K562 (cell line): ENCODE data around the gene RAVER2. TPM values are rescaled to one million over a fixed set of nuclear protein-coding genes. Genes with fewer than 3 reads are reported as not detected.

ENCODE experiments used
- ATAC-seq: fragments of 200-7000 bp; cut with Tn5 transposase; 3 replicates; pipeline ENCODE4 v1.9.1; 2020; ENCODE audit warnings: moderate library complexity
- BruUV-seq: library from RNA; stranded (reverse); fragments of 400-500 nt; replicated peaks from 2 replicates; lab custom pipeline; 2021; lab: Mats Ljungman, UMichigan
- CTCF ChIA-PET: fragments of 300-600 bp; formaldehyde crosslinking; extraction: SDS; loops from one replicate; lab custom pipeline; 2021; ENCODE audit warnings: low intra/inter-chr PET ratio; lab: Yijun Ruan, JAX
- POLR2A ChIA-PET: fragments of 300-600, 350-650 bp; sonication (Branson Sonifier 250); formaldehyde crosslinking; extraction: SDS; loops from one replicate; lab custom pipeline; 2021; ENCODE audit warnings: antibody characterized with exemption, inconsistent platforms; lab: Yijun Ruan, JAX
- DNase-seq, 4 experiments: peaks; one replicate each; pipeline versions ENCODE4 v3.0.0 to v3.0.0-alpha.2; 2011 to 2018; ENCODE audit warnings: low spot score in 3 of 4, mixed read lengths in 3 of 4; ENCODE audit errors: extremely low read depth in 1 of 4
- FAIRE-seq: peaks from 2 replicates; lab custom pipeline; 2011; peaks lifted over from hg19 to GRCh38; lab: Jason Lieb, UNC
- H2AFZ ChIP-seq: 2 replicates; pipeline ENCODE4 v1.6.0; 2011; ENCODE audit warnings: low read depth, low read length, control low read depth, inconsistent platforms
- H3K27ac ChIP-seq: fragments of 200-600 bp; 3 replicates; pipeline ENCODE4 v1.8.0; 2011; ENCODE audit warnings: low read depth, mild to moderate bottlenecking, control low read depth, inconsistent platforms, low read length, moderate library complexity, mixed read lengths; ENCODE audit errors: extremely low read depth
- H3K27me3 ChIP-seq, 2 experiments: fragments of 300-600 bp in 1 of 2; 2 replicates in 1 of 2; 3 replicates in 1 of 2; pipeline versions ENCODE4 v1.6.0 to v1.8.0; 2011; ENCODE audit warnings: inconsistent platforms in 2 of 2, low read length in 2 of 2, mild to moderate bottlenecking in 1 of 2, mixed read lengths in 1 of 2, moderate library complexity in 1 of 2; ENCODE audit not compliant: control insufficient read depth in 2 of 2, insufficient read depth in 2 of 2
- H3K36me3 ChIP-seq: fragments of 300-600 bp; 3 replicates; pipeline ENCODE4 v1.8.0; 2011; ENCODE audit warnings: mild to moderate bottlenecking, low read length, inconsistent platforms; ENCODE audit not compliant: control insufficient read depth, insufficient read depth
- H3K4me1 ChIP-seq, 2 experiments: fragments of 200-600 bp in 1 of 2; replicated peaks in 1 of 2; 2 replicates in 1 of 2; 3 replicates in 1 of 2; pipeline versions ENCODE4 v1.5.1 to v1.8.0; 2011; ENCODE audit warnings: inconsistent platforms in 2 of 2, low read length in 2 of 2, mild to moderate bottlenecking in 1 of 2, mixed read lengths in 1 of 2, moderate library complexity in 1 of 2; ENCODE audit not compliant: control insufficient read depth in 2 of 2, insufficient read depth in 2 of 2
- H3K4me2 ChIP-seq: 2 replicates; pipeline ENCODE4 v1.6.1; 2011; ENCODE audit warnings: low read length, control low read depth, inconsistent platforms, mixed read lengths; ENCODE audit not compliant: insufficient read depth
- H3K4me3 ChIP-seq: fragments of 200-600 bp; sonication (generic), shearing (Covaris generic); 2 replicates; pipeline ENCODE4 v1.5.1; 2016; ENCODE audit warnings: control low read depth, inconsistent platforms
- H3K79me2 ChIP-seq: fragments of 200-600 bp; 3 replicates; pipeline ENCODE4 v1.8.0; 2011; ENCODE audit warnings: low read length, inconsistent platforms; ENCODE audit not compliant: control insufficient read depth, insufficient read depth
- H3K9ac ChIP-seq, 2 experiments: 2 replicates each; pipeline versions ENCODE4 v1.6.0 to v1.6.1; 2011; ENCODE audit warnings: low read depth in 2 of 2, low read length in 2 of 2, control low read depth in 1 of 2, inconsistent platforms in 1 of 2, mild to moderate bottlenecking in 1 of 2, mixed read lengths in 1 of 2; ENCODE audit not compliant: insufficient read depth in 1 of 2
- H3K9me1 ChIP-seq: one replicate; pipeline ENCODE4 v1.6.0; 2011; ENCODE audit warnings: inconsistent platforms, mild to moderate bottlenecking, low read length, moderate library complexity; ENCODE audit not compliant: control insufficient read depth, insufficient read depth
- H3K9me3 ChIP-seq: replicated peaks from 2 replicates; pipeline ENCODE4 v1.5.1; 2011; ENCODE audit warnings: low read depth, low read length, inconsistent platforms; ENCODE audit not compliant: control insufficient read depth, insufficient read depth
- H4K20me1 ChIP-seq: replicated peaks from 2 replicates; pipeline ENCODE4 v1.6.1; 2011; ENCODE audit warnings: low read length, inconsistent platforms, mixed read lengths; ENCODE audit not compliant: control insufficient read depth, insufficient read depth
- GABPA ChIP-seq: fragments of 200-800 bp; sonication (Bioruptor generic); conservative IDR thresholded peaks from 2 replicates; pipeline ENCODE4 v1.6.1; 2016; ENCODE audit warnings: low read depth, missing genetic modification characterization, missing compliant biosample characterization
- JUNB ChIP-seq: fragments of 450-650 bp; formaldehyde crosslinking; conservative IDR thresholded peaks from 2 replicates; pipeline ENCODE4 v1.4.0; 2020; ENCODE audit warnings: mild to moderate bottlenecking
- MAZ ChIP-seq, 2 experiments: fragments of 450-650 bp in 1 of 2; sonication (generic) in 1 of 2; formaldehyde crosslinking; IDR thresholded peaks in 1 of 2; conservative IDR thresholded peaks in 1 of 2; 2 replicates each; pipeline versions ENCODE4 v1.4.0 to v1.5.0; 2020; ENCODE audit warnings: mild to moderate bottlenecking in 1 of 2, missing genetic modification reagents in 1 of 2
- NCOA6 ChIP-seq: fragments of 450-650 bp; IDR thresholded peaks from 2 replicates; pipeline ENCODE4 v1.6.1; 2017; ENCODE audit warnings: mild to moderate bottlenecking
- POLR2G ChIP-seq: fragments of 200-400 bp; formaldehyde crosslinking; IDR thresholded peaks from 2 replicates; pipeline ENCODE4 v1.6.1; 2017; ENCODE audit warnings: low read depth, mild to moderate bottlenecking, antibody characterized with exemption, low read length, moderate library complexity
- RBBP5 ChIP-seq: fragments of 200-600 bp; sonication (generic); IDR thresholded peaks from 2 replicates; pipeline ENCODE4 v1.6.1; 2012; ENCODE audit warnings: borderline replicate concordance, mild to moderate bottlenecking, low read length, control low read depth, inconsistent platforms; ENCODE audit not compliant: insufficient read depth, poor library complexity, severe bottlenecking
- SOX6 ChIP-seq: fragments of 450-650 bp; IDR thresholded peaks from 2 replicates; pipeline ENCODE4 v1.6.1; 2014; ENCODE audit warnings: mild to moderate bottlenecking
- TCF7 ChIP-seq: sonication (generic); IDR thresholded peaks from 2 replicates; pipeline ENCODE4 v1.6.1; 2016; ENCODE audit warnings: antibody characterized with exemption, borderline replicate concordance
- TEAD4 ChIP-seq, 2 experiments: sonication (generic) in 1 of 2; formaldehyde crosslinking in 1 of 2; IDR thresholded peaks; 2 replicates each; pipeline versions ENCODE4 v1.6.1 to v1.8.0; 2012 to 2022; ENCODE audit warnings: borderline replicate concordance in 1 of 2, inconsistent platforms in 1 of 2, low read length in 1 of 2, mild to moderate bottlenecking in 1 of 2, missing genetic modification reagents in 1 of 2
- ZNF12 ChIP-seq: sonication (generic); formaldehyde crosslinking; IDR thresholded peaks from 2 replicates; pipeline ENCODE4 v1.4.0; 2020; ENCODE audit warnings: mild to moderate bottlenecking, missing genetic modification reagents
- ZNF197 ChIP-seq: fragments of 200-800 bp; sonication (Bioruptor generic); IDR thresholded peaks from 2 replicates; pipeline ENCODE4 v1.6.1; 2016; ENCODE audit warnings: low read depth, missing genetic modification characterization, missing compliant biosample characterization
- WGBS: fragments of 100-300 bp; shearing (Covaris generic); methylation state at CpG from one replicate; pipeline ENCODE4 v1.1.6; 2016; ENCODE audit warnings: low coverage, mixed read lengths; ENCODE audit not compliant: insufficient coverage; ENCODE audit errors: missing lambda C conversion rate; 5-methylcytosine and 5-hydroxymethylcytosine counted together
- in situ Hi-C: fragments of 300-500 bp; cut with MboI; formaldehyde crosslinking; loops from 4 replicates; pipeline ENCODE4 v1.15.0; 2018; ENCODE audit warnings: inconsistent platforms, mixed read lengths
- intact Hi-C: fragments of 100-400 bp; cut with micrococcal nuclease; formaldehyde crosslinking; loops from 2 replicates; pipeline ENCODE4 v1.14.2; 2022
- polyA plus RNA-seq, 8 experiments: library from polyadenylated mRNA; depleted of rRNA in 4 of 8; stranded (reverse) in 5 of 8; unstranded in 3 of 8; fragments of >200 nt; fragmentation: Nextera tagmentation in 2 of 8; fragmentation: Illumina TruSeq in 1 of 8; extraction: Ambion mirVana in 2 of 8; extraction: Trizol in 1 of 8; gene quantifications; 2 replicates each; pipeline versions ENCODE4 v1.2.1 to v1.2.3, GENCODE V29; 2011 to 2014; ENCODE audit warnings: inconsistent platforms in 1 of 8, missing spikeins in 1 of 8
- total RNA-seq, 7 experiments: library from RNA; depleted of rRNA in 6 of 7; stranded (reverse); fragments of >200 nt in 6 of 7; fragmentation: Illumina TruSeq in 2 of 7; extraction: Trizol in 2 of 7; gene quantifications; 2 replicates each; pipeline versions ENCODE4 v1.2.1 to v1.2.3, GENCODE V29; 2011 to 2021; ENCODE audit warnings: low replicate concordance in 1 of 7
- TF ChIP-seq, protein P1 (sequence below), 2 experiments: fragments of 450-650 bp in 1 of 2; sonication (generic) in 1 of 2; formaldehyde crosslinking; conservative IDR thresholded peaks; 2 replicates each; pipeline versions ENCODE4 v1.4.0 to v1.8.1; 2020 to 2022; ENCODE audit warnings: mild to moderate bottlenecking in 1 of 2, missing genetic modification reagents in 1 of 2

The RAVER2 gene
- total and polyA plus RNA-seq, 9 of the 15 experiments (the other 6 are each of a cell fraction or from before 2014, with no cell fraction given), result 1.8 to 6.1 (median 4.4) TPM

DNA sequence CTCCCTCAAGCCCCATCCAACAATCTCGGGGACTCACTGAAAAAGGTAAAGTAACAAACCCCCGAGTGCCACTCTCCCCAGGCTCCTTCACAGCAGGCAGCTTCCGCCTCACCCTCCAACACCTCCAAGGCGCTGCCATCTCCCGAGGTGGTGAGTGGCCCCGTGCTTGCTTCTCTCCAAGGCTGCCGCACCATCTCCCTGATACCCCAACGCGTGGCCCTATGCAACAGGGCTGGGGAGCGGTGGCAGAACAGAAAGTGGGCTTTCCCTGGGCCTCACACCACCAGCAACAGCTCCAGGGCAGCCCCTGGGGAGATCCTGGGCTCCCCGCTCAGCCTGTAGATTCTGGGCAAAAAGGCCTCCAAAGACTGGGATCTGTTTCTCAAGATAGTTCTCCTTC lies 105.1 kb downstream of the RAVER2 start:
- no peaks in the 10 kb centered on the region for H3K27me3 ChIP-seq
- no peak overlapping the region for H3K27ac ChIP-seq
- no peak overlapping the region for H3K9ac ChIP-seq
- H3K36me3 ChIP-seq, result peaks cover 56% of the 10 kb centered on the region; the same call in 2 of the 3 replicates
- CTCF ChIA-PET, result no interaction called here
- H4K20me1 ChIP-seq, result no peaks in the 10 kb centered on the region
- in situ Hi-C loops (no loop called here), intact Hi-C loops (no loop called here)
- 86% methylated on average over 11 of the region's 11 CpGs for WGBS
- POLR2A ChIA-PET, result interaction anchor here (0.7 to 0.8 kb wide), 2 partner anchors 44 to 72 kb away, joined by 3 read pairs; no protein-coding TSS in a partner anchor
- no peaks in the 10 kb centered on the region for H3K9me1 ChIP-seq
- no peak for DNase-seq
- no peak overlapping the region for H2AFZ ChIP-seq
- BruUV-seq, result no TSS peak
- H3K4me2 ChIP-seq, result no peak overlapping the region
- no peaks in the 10 kb centered on the region for H3K9me3 ChIP-seq
- FAIRE-seq, result no peak
- no peaks in the 10 kb centered on the region for H3K4me1 ChIP-seq
- H3K4me3 ChIP-seq, result no peak overlapping the region
- no peak for ATAC-seq
- no peaks in the 10 kb centered on the region for H3K79me2 ChIP-seq
- no peak for TF ChIP-seq JUNB (CRISPR knock-in tag)
- TF ChIP-seq GABPA (tag), result no peak
- no peak for TF ChIP-seq ZNF197 (CRISPR knock-in tag)
- TF ChIP-seq MAZ (CRISPR knock-in tag; conservative IDR thresholded peaks at IDR 0.05 in 1 of 2, IDR thresholded peaks at IDR 0.05 in 1 of 2), result no peak
- no peak for TF ChIP-seq TCF7
- no peak for TF ChIP-seq ZNF12 (CRISPR knock-in tag)
- no peak for TF ChIP-seq RBBP5
- no peak for TF ChIP-seq NCOA6
- no peak for TF ChIP-seq TEAD4 (IDR thresholded peaks at IDR 0.05; ENCODE audit: low read length)
- no peak for TF ChIP-seq TEAD4 (CRISPR knock-in tag; IDR thresholded peaks at IDR 0.05; ENCODE audit: borderline replicate concordance)
- TF ChIP-seq POLR2G, result no peak
- TF ChIP-seq SOX6, result no peak
- TF ChIP-seq, protein P1, sequence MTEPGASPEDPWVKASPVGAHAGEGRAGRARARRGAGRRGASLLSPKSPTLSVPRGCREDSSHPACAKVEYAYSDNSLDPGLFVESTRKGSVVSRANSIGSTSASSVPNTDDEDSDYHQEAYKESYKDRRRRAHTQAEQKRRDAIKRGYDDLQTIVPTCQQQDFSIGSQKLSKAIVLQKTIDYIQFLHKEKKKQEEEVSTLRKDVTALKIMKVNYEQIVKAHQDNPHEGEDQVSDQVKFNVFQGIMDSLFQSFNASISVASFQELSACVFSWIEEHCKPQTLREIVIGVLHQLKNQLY (CRISPR knock-in tag; conservative IDR thresholded peaks at IDR 0.05), result no peak
- TF ChIP-seq, all 486 proteins: peak for 0
